GM12873 (cell line): ENCODE measurements around the gene PRSS48.

Experiments
- CTCF ChIP-seq: IDR thresholded peaks from 2 replicates; pipeline ENCODE4 v1.5.1; 2012; ENCODE audit warnings: low read depth, mild to moderate bottlenecking, moderate library complexity, low read length, control low read depth; ENCODE audit not compliant: insufficient read depth; ENCODE audit errors: missing control alignments

The PRSS48 gene

GRCh38 chr4:151322570-151322969 lies 45.6 kb downstream of the PRSS48 start:
- no peak for TF ChIP-seq CTCF

- no peak for TF ChIP-seq CTCF
Observed at GRCh38 chr4:151323667-151324066, 46.7 kb downstream of the PRSS48 start.

GRCh38 chr4:151324124-151324751 lies 47.3 kb downstream of the PRSS48 start:
- no peak for TF ChIP-seq CTCF

GRCh38 chr4:151324752-151325110 lies 47.8 kb downstream of the PRSS48 start:
- TF ChIP-seq CTCF = no peak

- no peak for TF ChIP-seq CTCF
Observed at GRCh38 chr4:151325111-151325948, 48.4 kb downstream of the PRSS48 start, which contains the start of gene SH3D19. SH3D19 (minus strand) TSS chr4:151325605; CDS start chr4:151325352, 253 bp downstream.

- no peak for TF ChIP-seq CTCF
Observed at GRCh38 chr4:151325949-151326246, 48.9 kb downstream of the PRSS48 start.

- TF ChIP-seq CTCF = no peak
Observed at GRCh38 chr4:151329217-151330007, 52.5 kb downstream of the PRSS48 start.
